Measurements from ENCODE around the gene SGSM2. TPM values are rescaled to one million over a fixed set of nuclear protein-coding genes. Genes with fewer than 3 reads are reported as not detected.

The SGSM2 gene
- total and polyA plus RNA-seq, 2 donors = 37.6 to 61.1 TPM

DNA sequence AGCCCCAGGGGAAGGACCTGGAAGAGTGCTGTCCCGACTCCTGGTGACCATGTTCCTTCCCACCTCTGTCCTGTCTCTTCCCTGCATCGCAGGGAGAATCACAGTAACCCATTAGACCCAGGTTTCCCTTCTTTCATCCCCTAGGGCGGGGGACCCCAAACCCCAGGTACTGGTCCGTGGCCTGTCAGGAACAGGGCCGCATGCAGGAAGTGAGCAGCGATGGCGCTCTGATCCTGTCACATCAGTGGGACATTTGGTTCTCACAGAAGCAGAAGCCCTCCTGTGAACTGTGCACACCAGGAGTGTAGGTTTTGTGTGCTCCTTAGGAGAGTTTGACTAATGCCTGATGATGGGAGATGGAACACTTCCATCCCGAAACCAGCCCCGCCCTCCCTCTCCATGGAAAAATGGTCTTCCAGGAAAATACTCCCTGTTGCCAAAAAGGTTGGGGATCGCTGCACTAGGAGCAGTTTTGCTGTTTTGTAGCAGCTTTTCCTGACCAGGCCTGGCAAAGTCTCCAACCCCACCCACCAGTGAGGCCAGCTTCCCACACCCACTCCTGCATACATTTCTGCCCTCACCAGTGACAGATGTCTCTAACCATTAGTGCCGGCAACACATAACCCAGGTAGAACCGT is 53.0 kb downstream of the SGSM2 start:
- Histone ChIP-seq H3K4me3 (ENCODE audit: low read depth, low read length) (no peak overlapping the region), H3K36me3 (ENCODE audit: insufficient read depth) (peaks cover 2% of the 10 kb centered on the region), H3K4me1 (ENCODE audit: insufficient read depth) (no peaks in the 10 kb centered on the region), H3K27ac (ENCODE audit: low read depth) (no peak overlapping the region)
- 77% methylated on average over 12 of the region's 12 CpGs for WGBS
- no peak for DNase-seq (ENCODE audit: extremely low spot score)

DNA sequence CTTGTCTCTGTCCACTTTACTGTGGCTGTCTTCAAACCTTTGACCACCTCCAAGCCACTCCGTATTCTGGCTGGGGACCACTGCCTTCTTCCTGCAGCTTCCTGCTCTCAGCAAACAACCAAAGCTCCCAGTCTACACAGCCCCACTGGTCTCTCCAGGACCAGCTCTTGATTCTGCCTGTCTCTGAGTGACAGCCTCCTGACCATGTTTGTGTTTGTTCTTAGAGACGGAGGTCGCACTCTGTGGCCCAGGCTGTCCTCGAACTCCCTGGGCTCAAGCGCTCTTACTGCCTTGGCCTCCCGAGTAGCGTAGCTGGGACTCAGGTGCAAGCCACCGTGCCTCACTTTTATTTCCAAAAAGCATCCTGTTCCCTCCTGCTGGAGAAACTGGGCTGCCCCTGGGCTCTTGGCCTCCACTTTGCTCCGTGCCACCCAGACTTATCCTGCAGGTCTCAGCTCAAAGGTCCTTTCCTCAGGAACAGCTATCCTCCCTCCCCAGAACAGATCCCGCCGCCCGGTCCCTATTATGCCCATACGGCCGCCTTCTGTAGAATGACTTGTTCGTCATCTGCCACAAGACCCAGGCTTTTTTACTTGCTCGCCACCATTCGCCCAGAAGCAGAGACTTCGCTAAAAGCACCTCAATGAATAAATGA is 54.4 kb downstream of the SGSM2 start:
- Histone ChIP-seq H3K27ac (ENCODE audit: low read depth) (no peak overlapping the region), H3K4me1 (ENCODE audit: insufficient read depth) (no peaks in the 10 kb centered on the region), H3K36me3 (ENCODE audit: insufficient read depth) (peaks cover 2% of the 10 kb centered on the region), H3K4me3 (ENCODE audit: low read depth, low read length) (no peak overlapping the region)
- no peak for DNase-seq (ENCODE audit: extremely low spot score)
- WGBS = 69% methylated on average over 18 of the region's 18 CpGs

DNA sequence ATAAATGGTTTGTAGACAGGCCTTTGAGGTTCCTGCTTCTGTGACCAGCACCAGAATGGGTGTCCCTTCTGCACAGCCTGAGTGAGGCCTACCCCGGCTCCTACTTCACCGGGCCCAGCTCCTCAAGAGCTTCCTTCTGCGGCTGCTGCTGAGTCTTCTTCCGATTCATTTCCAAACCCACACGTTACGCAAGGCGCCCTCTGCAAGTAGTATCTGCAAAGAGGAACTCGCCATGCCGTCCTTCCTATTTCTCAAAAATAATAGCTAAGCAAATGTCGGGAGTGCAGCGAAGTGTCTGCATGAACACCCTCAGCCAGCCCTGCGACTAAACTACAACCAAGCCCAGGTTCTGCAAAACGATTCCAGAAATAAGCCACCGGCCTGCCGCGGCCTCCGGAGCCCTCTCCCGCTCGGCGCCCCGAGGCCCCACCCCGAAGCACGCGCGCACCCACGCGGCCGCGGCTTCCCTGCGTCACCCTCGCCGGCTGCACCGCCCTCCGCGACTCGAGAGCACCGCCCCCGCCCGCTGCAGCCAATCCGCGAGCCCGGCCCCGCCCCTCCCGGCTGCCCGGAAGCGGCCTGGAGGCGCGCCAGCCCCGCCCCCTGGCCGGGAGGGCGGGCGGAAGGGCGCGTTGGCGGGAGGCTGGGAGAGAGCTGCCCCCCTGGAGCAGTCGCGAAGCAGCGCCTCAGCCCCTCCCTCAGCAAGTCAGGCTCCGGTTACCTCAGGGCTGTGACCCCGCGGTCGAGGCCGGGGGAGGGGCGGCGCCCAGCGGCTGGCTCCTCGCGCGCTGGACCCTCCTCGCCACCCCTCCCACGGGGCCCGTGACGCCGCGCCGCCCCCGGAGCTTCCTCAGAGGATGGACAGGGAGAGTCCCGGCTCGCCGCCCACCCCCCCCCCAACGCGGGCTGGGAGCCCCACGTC is 55.2 kb downstream of the SGSM2 start:
- Histone ChIP-seq H3K4me3 (ENCODE audit: low read depth, low read length) (peak overlapping the region; percentile 54), H3K36me3 (ENCODE audit: insufficient read depth) (no peaks in the 10 kb centered on the region), H3K4me1 (ENCODE audit: insufficient read depth) (no peaks in the 10 kb centered on the region), H3K27ac (ENCODE audit: low read depth) (peak overlapping the region; percentile 88)
- DNase-seq (ENCODE audit: extremely low spot score) = peak; percentile 70
- WGBS = under 1% methylated on average over 81 of the region's 83 CpGs

- peak overlapping the region; percentile 54 for H3K4me3 ChIP-seq (ENCODE audit: low read depth, low read length)
- under 1% methylated on average over 99 of the region's 99 CpGs for WGBS
- no peak for DNase-seq (ENCODE audit: extremely low spot score)
- no peaks in the 10 kb centered on the region for H3K36me3 ChIP-seq (ENCODE audit: insufficient read depth)
- H3K4me1 ChIP-seq (ENCODE audit: insufficient read depth) = no peaks in the 10 kb centered on the region
- H3K27ac ChIP-seq (ENCODE audit: low read depth) = peak overlapping the region; percentile 88
Measured at GRCh38 chr17:2393174-2393953, 56.1 kb downstream of the SGSM2 start.

DNA sequence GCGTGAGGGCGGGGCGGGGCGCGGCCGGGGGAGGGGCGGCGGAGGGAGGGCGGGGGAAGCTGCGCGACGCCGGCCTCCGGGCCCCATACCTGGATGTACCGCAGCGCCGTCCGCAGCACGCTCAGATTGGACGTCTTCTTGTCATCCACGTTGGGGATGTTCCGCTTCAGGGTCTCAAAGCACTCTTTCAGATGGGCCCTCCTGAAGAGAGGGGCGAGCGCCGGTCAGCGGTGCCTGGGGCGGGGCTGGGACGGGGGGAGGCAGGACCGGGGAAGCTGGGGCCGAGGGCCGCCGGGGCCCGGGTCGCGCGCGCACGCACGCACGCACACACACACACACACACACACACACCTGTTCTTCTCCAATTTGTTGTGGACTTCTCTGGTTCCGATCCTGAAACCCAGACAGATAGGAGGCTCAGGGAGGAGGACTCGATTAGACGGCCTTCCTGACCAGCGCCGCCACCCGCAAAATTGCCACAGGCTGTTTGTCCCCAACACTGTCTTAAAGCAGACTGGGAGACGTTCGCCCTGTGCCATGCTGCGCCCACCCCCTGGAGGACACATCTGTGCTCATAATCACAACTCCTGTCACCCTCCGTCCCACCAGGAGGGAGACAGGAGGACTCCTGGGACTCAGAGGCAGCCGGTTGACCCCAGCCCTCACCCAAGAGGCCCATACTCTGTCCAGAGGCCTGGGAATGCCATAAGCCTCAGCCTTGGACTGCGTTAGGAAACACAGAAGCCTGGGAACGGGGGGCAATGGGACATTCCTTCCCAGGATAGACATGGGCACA is 56.9 kb downstream of the SGSM2 start:
- DNase-seq (ENCODE audit: extremely low spot score) = no peak
- peak overlapping the region; percentile 30 for H3K4me3 ChIP-seq (ENCODE audit: low read depth, low read length)
- WGBS = 19% methylated on average over 49 of the region's 53 CpGs
- H3K36me3 ChIP-seq (ENCODE audit: insufficient read depth) = no peaks in the 10 kb centered on the region
- no peaks in the 10 kb centered on the region for H3K4me1 ChIP-seq (ENCODE audit: insufficient read depth)
- peak overlapping the region; percentile 46 for H3K27ac ChIP-seq (ENCODE audit: low read depth)

- H3K36me3 ChIP-seq (ENCODE audit: insufficient read depth) = no peaks in the 10 kb centered on the region
- H3K4me3 ChIP-seq (ENCODE audit: low read depth, low read length) = no peak overlapping the region
- DNase-seq (ENCODE audit: extremely low spot score) = no peak
- 82% methylated on average over 16 of the region's 16 CpGs for WGBS
- H3K4me1 ChIP-seq (ENCODE audit: insufficient read depth) = no peaks in the 10 kb centered on the region
- peak overlapping the region; percentile 46 for H3K27ac ChIP-seq (ENCODE audit: low read depth)
Measured at GRCh38 chr17:2394775-2395201, 57.5 kb downstream of the SGSM2 start.

DNA sequence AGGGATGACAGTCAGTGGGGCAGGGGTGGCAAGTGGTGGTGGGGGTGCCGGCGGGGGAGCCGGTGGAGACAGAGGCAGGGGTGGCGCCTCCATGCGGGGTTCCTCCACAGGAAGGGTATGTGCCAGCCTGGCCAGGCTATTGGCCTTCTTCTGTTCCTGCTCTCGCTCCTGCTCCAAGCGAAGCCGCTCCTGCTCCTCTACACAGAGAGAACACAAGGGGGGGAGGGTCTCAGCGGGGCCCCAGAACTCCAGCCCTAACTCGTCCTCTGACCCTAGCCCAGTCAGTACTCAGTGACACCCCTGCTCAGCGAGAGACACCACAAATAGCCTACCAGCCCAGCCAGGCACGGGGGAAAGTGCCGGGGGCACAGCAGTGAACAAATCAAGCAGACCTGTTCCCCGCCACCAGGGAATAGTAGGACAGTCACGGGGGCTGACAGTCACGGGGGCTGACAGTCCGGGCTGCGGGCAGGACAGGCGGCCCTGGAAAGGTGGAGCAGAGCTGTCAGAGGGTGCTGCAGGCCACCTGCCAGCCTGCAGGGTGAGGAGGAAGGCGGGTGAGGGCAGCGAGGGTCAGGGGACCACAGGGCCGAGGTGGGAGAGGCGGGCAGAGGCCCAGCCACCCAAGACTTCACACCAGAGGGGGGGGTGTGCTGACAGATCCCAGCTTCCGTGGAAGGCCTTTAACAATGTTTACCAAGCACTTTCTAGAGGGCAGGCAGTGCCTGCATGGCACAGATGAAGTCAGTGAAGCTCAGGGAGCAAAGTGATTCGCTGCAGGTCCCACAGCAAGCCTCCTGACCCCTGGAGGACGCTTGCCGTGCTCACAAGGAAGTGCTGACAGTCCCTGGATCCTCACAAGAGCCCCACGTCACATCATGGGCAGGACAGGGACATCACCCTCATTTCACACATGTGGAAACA is 58.2 kb downstream of the SGSM2 start:
- no peaks in the 10 kb centered on the region for H3K36me3 ChIP-seq (ENCODE audit: insufficient read depth)
- no peak overlapping the region for H3K4me3 ChIP-seq (ENCODE audit: low read depth, low read length)
- no peak for DNase-seq (ENCODE audit: extremely low spot score)
- no peaks in the 10 kb centered on the region for H3K4me1 ChIP-seq (ENCODE audit: insufficient read depth)
- WGBS = 71% methylated on average over 28 of the region's 28 CpGs
- H3K27ac ChIP-seq (ENCODE audit: low read depth) = peak overlapping the region; percentile 89

- Histone ChIP-seq H3K27ac (ENCODE audit: low read depth) (peak overlapping the region; percentile 89), H3K4me1 (ENCODE audit: insufficient read depth) (no peaks in the 10 kb centered on the region), H3K36me3 (ENCODE audit: insufficient read depth) (no peaks in the 10 kb centered on the region), H3K4me3 (ENCODE audit: low read depth, low read length) (peak overlapping the region; percentile 4)
- WGBS = 40% methylated on average over 7 of the region's 7 CpGs
- DNase-seq (ENCODE audit: extremely low spot score) = no peak
Measured at GRCh38 chr17:2396192-2396567, 58.9 kb downstream of the SGSM2 start.

- H3K4me3 ChIP-seq (ENCODE audit: low read depth, low read length) = peak overlapping the region; percentile 7
- H3K27ac ChIP-seq (ENCODE audit: low read depth) = peak overlapping the region; percentile 89
- WGBS = 2% methylated on average over 34 of the region's 34 CpGs
- no peaks in the 10 kb centered on the region for H3K36me3 ChIP-seq (ENCODE audit: insufficient read depth)
- H3K4me1 ChIP-seq (ENCODE audit: insufficient read depth) = no peaks in the 10 kb centered on the region
- peak; percentile 87 for DNase-seq (ENCODE audit: extremely low spot score)
Measured at GRCh38 chr17:2396568-2397246, 59.4 kb downstream of the SGSM2 start.

GRCh38 chr17:2397247-2398171 is 60.2 kb downstream of the SGSM2 start:
- 69% methylated on average over 12 of the region's 12 CpGs for WGBS
- no peaks in the 10 kb centered on the region for H3K4me1 ChIP-seq (ENCODE audit: insufficient read depth)
- DNase-seq (ENCODE audit: extremely low spot score) = no peak

GRCh38 chr17:2398182-2398581 is 60.9 kb downstream of the SGSM2 start:
- H3K27ac ChIP-seq (ENCODE audit: low read depth) = peak overlapping the region; percentile 54
- DNase-seq (ENCODE audit: extremely low spot score) = no peak
- WGBS = 78% methylated on average over 10 of the region's 10 CpGs
- H3K4me1 ChIP-seq (ENCODE audit: insufficient read depth) = no peaks in the 10 kb centered on the region
- H3K36me3 ChIP-seq (ENCODE audit: insufficient read depth) = no peaks in the 10 kb centered on the region
- H3K4me3 ChIP-seq (ENCODE audit: low read depth, low read length) = no peak overlapping the region

More at GRCh38 chr17:2397247-2398171, 60.2 kb downstream of the SGSM2 start:
- Histone ChIP-seq H3K4me3 (ENCODE audit: low read depth, low read length) (peak overlapping the region; percentile 7), H3K36me3 (ENCODE audit: insufficient read depth) (no peaks in the 10 kb centered on the region), H3K27ac (ENCODE audit: low read depth) (peak overlapping the region; percentile 89)

Data from urinary bladder (tissue), 4 donors.